ENCODE results near the gene GTF3C1. TPM values are rescaled to one million over a fixed set of nuclear protein-coding genes. Genes with fewer than 3 reads are reported as not detected.
A peak's percentile ranks its signal among the peaks of the same experiment; 100 is the strongest.

The GTF3C1 gene
- total RNA-seq, 1 donor from 2014 or later = 54.3 TPM

DNA sequence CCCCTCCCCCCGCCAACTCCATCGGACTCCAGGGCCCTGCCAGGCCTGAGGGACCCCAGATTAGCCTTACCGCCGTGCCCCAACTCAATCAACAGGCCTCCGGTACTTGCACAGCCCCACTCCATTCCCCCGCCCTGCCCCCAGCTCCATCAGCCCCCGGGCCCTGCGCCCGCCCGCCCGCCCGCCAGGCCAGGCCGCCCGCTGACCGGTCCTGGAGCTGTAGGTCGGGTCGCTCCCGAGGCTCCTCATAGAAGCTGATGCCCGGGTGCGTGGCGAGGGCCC, 308 bp downstream of the GTF3C1 start:
- H3K4me1 Mint-ChIP-seq = peaks cover 35% of the 10 kb centered on the region
- intact Hi-C loops (cut with micrococcal nuclease) = loop anchor here (10.0 kb wide), 1 partner anchor 345 kb away; the partner anchor contains the start of gene KDM8
- peaks cover 23% of the 10 kb centered on the region for H3K36me3 Mint-ChIP-seq (ENCODE audit: low read depth)
- DNase-seq = no peak
- peak overlapping the region; percentile 89 for H3K27ac Mint-ChIP-seq
- H3K9me3 Mint-ChIP-seq = no peaks in the 10 kb centered on the region
- H3K4me3 Mint-ChIP-seq = peak overlapping the region; percentile 92
- H3K27me3 Mint-ChIP-seq = peaks cover 1% of the 10 kb centered on the region

DNA sequence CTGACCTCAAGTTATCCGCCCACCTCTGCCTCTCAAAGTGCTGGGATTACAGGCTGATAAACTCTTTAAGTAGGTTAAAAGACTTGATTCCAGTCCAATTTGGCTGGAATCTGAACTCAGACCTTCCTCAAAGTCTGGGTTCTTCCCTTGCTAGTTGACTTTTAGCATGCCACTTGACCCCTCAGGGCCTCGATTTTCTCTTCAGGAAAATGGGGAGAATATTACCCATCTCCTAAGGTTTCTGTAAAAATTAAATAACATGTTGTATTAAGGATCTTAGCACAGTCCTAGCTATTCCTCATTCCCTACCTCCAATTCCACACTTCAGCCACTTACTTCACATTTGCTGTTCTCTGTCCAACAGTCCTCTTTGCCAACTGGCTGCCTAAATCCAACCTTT, 1.9 kb downstream of the GTF3C1 start:
- intact Hi-C loops (cut with micrococcal nuclease) = loop anchor here (10.0 kb wide), 1 partner anchor 343 kb away; the partner anchor contains the start of gene KDM8

DNA sequence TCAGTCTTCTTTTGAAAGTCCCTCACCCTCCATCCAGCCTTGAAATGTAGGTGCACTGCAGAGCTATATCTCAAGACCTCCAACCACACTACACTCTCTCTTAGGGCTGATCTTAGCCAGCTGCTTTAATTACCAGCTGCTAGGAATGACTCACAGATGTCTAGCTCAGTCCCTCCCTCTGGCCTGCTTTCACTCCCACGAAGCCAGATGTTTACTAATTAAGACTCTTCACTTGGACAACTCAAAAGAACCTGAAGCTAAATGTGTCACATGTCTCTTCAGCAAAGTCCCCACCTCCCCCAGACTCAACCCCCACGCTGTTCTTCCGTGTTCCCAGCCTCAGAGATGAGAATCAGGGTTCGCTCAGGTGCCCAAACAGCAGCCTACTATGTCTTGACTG, 2.6 kb downstream of the GTF3C1 start:
- H3K4me1 Mint-ChIP-seq = peaks cover 35% of the 10 kb centered on the region
- intact Hi-C loops (cut with micrococcal nuclease) = loop anchor here (10.0 kb wide), 1 partner anchor 342 kb away; the partner anchor contains the start of gene KDM8
- DNase-seq = no peak
- H3K4me3 Mint-ChIP-seq = peak overlapping the region; percentile 18
- peaks cover 1% of the 10 kb centered on the region for H3K27me3 Mint-ChIP-seq
- no peaks in the 10 kb centered on the region for H3K9me3 Mint-ChIP-seq
- H3K36me3 Mint-ChIP-seq (ENCODE audit: low read depth) = peaks cover 39% of the 10 kb centered on the region
- peak overlapping the region; percentile 63 for H3K27ac Mint-ChIP-seq

More for the DNA sequence above, 1.9 kb downstream of the GTF3C1 start:
- no peak overlapping the region for H3K4me3 Mint-ChIP-seq
- no peaks in the 10 kb centered on the region for H3K9me3 Mint-ChIP-seq
- peaks cover 35% of the 10 kb centered on the region for H3K4me1 Mint-ChIP-seq
- H3K27me3 Mint-ChIP-seq = peaks cover 1% of the 10 kb centered on the region
- no peak for DNase-seq
- no peak overlapping the region for H3K27ac Mint-ChIP-seq
- H3K36me3 Mint-ChIP-seq (ENCODE audit: low read depth) = peaks cover 34% of the 10 kb centered on the region

DNA sequence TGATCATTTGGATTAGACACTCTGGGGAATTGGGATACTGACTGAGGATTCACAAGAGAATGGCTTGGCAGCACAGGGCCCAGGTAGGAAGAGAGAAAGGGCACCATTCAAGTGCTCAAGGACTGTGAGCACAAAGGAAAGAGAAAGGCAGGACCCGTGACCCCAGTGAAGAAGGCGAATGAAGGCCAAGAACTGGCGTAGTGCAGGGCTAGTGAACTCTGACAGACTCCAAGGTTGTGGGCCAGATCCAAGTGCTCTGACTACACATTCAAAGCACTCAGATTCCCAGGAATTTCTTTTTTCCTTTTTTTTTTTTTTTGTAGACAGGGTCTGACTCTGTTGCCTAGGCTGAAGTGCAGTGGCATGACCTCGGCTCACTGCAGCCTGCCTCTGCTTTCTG, 5.0 kb downstream of the GTF3C1 start:
- no peaks in the 10 kb centered on the region for H3K27me3 Mint-ChIP-seq
- H3K27ac Mint-ChIP-seq = no peak overlapping the region
- H3K36me3 Mint-ChIP-seq (ENCODE audit: low read depth) = peaks cover 61% of the 10 kb centered on the region
- no peak for DNase-seq
- no peak overlapping the region for H3K4me3 Mint-ChIP-seq
- peaks cover 28% of the 10 kb centered on the region for H3K4me1 Mint-ChIP-seq
- no peaks in the 10 kb centered on the region for H3K9me3 Mint-ChIP-seq
- intact Hi-C loops (cut with micrococcal nuclease) = loop anchor here (10.0 kb wide), 1 partner anchor 340 kb away; the partner anchor contains the start of gene KDM8

- H3K9me3 Mint-ChIP-seq = no peaks in the 10 kb centered on the region
- no peak overlapping the region for H3K27ac Mint-ChIP-seq
- DNase-seq = no peak
- peaks cover 26% of the 10 kb centered on the region for H3K4me1 Mint-ChIP-seq
- intact Hi-C loops (cut with micrococcal nuclease) = loop anchor here (10.0 kb wide), 1 partner anchor 339 kb away; the partner anchor contains the start of gene KDM8
- H3K36me3 Mint-ChIP-seq (ENCODE audit: low read depth) = peaks cover 65% of the 10 kb centered on the region
- H3K27me3 Mint-ChIP-seq = no peaks in the 10 kb centered on the region
- no peak overlapping the region for H3K4me3 Mint-ChIP-seq
Measured at GRCh38 chr16:27543801-27544200, 5.9 kb downstream of the GTF3C1 start.

DNA sequence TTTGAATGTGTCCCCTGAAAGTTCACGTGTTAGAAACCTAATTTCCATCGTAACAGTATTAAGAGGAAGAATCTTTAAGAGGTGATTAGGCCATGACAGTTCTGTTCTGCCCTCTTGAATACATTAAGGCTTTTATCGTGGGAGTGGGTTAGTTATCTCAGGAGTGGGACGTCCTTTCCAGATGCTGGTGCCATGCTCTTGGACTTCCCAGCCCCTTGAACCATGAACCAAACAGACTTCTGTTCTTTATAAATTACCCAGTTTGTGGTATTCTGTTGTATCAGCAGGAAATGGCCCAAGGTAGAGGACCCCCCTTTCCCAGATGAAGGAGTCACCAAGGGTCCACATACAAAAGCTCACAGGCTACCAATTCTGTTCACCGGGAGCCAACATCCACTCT, 10.1 kb downstream of the GTF3C1 start:
- Mint-ChIP-seq H3K27me3 (no peaks in the 10 kb centered on the region), H3K27ac (peak overlapping the region; percentile 58), H3K9me3 (no peaks in the 10 kb centered on the region), H3K4me3 (no peak overlapping the region), H3K4me1 (peaks cover 11% of the 10 kb centered on the region), H3K36me3 (ENCODE audit: low read depth) (peaks cover 74% of the 10 kb centered on the region)
- DNase-seq = no peak
- intact Hi-C loops (cut with micrococcal nuclease) = loop anchor here (10.0 kb wide), 1 partner anchor 335 kb away; the partner anchor contains the start of gene KDM8

DNA sequence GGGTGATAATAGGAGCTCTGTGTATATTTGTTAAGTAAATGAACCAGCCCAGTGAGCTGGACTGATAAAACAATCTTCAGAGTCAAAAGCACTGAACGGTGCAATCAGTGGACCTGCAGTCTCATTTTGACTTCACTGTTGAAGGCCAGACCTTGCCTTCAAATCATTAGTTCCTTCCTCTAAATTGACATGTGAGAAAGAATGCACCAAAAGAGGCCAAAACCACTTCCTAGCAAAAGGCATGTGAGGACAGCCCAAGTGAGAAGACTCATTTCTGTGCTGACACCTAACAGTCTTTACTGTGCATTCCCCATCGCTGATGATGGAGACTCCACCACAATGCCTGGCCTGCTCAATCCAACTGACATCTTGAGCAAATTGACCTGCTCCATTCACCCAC, 10.6 kb downstream of the GTF3C1 start:
- Mint-ChIP-seq H3K27me3 (no peaks in the 10 kb centered on the region), H3K4me1 (peaks cover 11% of the 10 kb centered on the region), H3K9me3 (no peaks in the 10 kb centered on the region), H3K27ac (peak overlapping the region; percentile 58), H3K36me3 (ENCODE audit: low read depth) (peaks cover 74% of the 10 kb centered on the region), H3K4me3 (no peak overlapping the region)
- no peak for DNase-seq
- intact Hi-C loops (cut with micrococcal nuclease) = no loop called here

DNA sequence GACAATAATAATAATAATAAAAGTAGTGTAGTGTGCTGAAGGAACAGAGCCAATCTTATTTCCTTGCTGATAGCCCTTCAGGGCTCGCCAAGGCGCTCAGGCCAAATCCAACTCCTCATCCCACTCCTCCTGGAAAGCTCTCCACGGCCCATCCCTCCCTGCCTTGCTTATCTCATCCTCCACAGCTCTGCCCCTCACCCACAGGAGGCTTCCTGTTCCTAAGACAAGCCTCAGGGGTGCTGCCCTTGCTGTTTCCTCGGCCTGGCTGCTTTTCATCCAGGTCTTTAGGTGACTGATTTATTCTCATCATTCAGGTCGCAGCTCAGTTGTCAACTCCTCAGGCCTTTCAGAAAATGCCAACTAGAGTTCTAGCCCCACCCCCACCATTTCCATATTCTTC, 11.2 kb downstream of the GTF3C1 start:
- DNase-seq = no peak
- Mint-ChIP-seq H3K4me1 (peaks cover 11% of the 10 kb centered on the region), H3K4me3 (no peak overlapping the region), H3K27me3 (no peaks in the 10 kb centered on the region), H3K27ac (no peak overlapping the region), H3K9me3 (no peaks in the 10 kb centered on the region), H3K36me3 (ENCODE audit: low read depth) (peaks cover 75% of the 10 kb centered on the region)
- intact Hi-C loops (cut with micrococcal nuclease) = no loop called here

GRCh38 chr16:27534256-27534655, 15.5 kb downstream of the GTF3C1 start:
- H3K4me1 Mint-ChIP-seq = peaks cover 19% of the 10 kb centered on the region
- no peak overlapping the region for H3K4me3 Mint-ChIP-seq
- H3K27me3 Mint-ChIP-seq = no peaks in the 10 kb centered on the region
- H3K9me3 Mint-ChIP-seq = no peaks in the 10 kb centered on the region
- no peak for DNase-seq
- intact Hi-C loops (cut with micrococcal nuclease) = no loop called here
- H3K27ac Mint-ChIP-seq = no peak overlapping the region
- H3K36me3 Mint-ChIP-seq (ENCODE audit: low read depth) = peaks cover 74% of the 10 kb centered on the region

GRCh38 chr16:27531826-27532800, 17.6 kb downstream of the GTF3C1 start:
- H3K9me3 Mint-ChIP-seq = no peaks in the 10 kb centered on the region
- peaks cover 76% of the 10 kb centered on the region for H3K36me3 Mint-ChIP-seq (ENCODE audit: low read depth)
- peak overlapping the region; percentile 57 for H3K27ac Mint-ChIP-seq
- DNase-seq = no peak
- H3K27me3 Mint-ChIP-seq = no peaks in the 10 kb centered on the region
- intact Hi-C loops (cut with micrococcal nuclease) = no loop called here
- H3K4me1 Mint-ChIP-seq = peaks cover 17% of the 10 kb centered on the region
- H3K4me3 Mint-ChIP-seq = no peak overlapping the region

GRCh38 chr16:27531186-27531585, 18.5 kb downstream of the GTF3C1 start:
- Mint-ChIP-seq H3K27me3 (no peaks in the 10 kb centered on the region), H3K27ac (no peak overlapping the region), H3K9me3 (no peaks in the 10 kb centered on the region), H3K4me1 (peaks cover 17% of the 10 kb centered on the region), H3K36me3 (ENCODE audit: low read depth) (peaks cover 74% of the 10 kb centered on the region), H3K4me3 (no peak overlapping the region)
- intact Hi-C loops (cut with micrococcal nuclease) = no loop called here
- DNase-seq = no peak

- H3K36me3 Mint-ChIP-seq (ENCODE audit: low read depth) = peaks cover 72% of the 10 kb centered on the region
- intact Hi-C loops (cut with micrococcal nuclease) = no loop called here
- peak overlapping the region; percentile 26 for H3K27ac Mint-ChIP-seq
- no peak overlapping the region for H3K4me3 Mint-ChIP-seq
- no peak for DNase-seq
- peaks cover 17% of the 10 kb centered on the region for H3K4me1 Mint-ChIP-seq
- H3K27me3 Mint-ChIP-seq = no peaks in the 10 kb centered on the region
- no peaks in the 10 kb centered on the region for H3K9me3 Mint-ChIP-seq
Measured at GRCh38 chr16:27529962-27530361, 19.8 kb downstream of the GTF3C1 start.

DNA sequence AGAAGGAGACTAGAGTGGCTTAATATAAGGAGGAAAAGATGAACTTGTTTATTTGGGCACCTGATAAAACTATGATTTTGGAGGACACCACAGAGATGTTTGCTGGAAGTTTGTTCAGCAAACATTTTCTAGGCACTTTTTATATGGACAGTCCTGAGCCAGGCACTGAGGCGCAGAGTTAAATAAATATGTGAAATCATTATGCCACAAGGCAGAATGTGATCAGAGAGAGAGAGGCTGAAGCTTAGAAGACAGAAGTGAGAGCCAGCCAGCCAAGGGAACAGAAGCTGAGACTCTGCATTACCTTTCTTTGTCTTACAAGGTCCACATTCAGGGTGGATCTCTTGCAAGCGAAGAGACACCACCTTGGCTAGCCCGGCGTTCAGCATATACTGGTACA, 21.4 kb downstream of the GTF3C1 start:
- peaks cover 68% of the 10 kb centered on the region for H3K36me3 Mint-ChIP-seq (ENCODE audit: low read depth)
- H3K27me3 Mint-ChIP-seq = no peaks in the 10 kb centered on the region
- intact Hi-C loops (cut with micrococcal nuclease) = no loop called here
- H3K4me3 Mint-ChIP-seq = no peak overlapping the region
- peaks cover 17% of the 10 kb centered on the region for H3K4me1 Mint-ChIP-seq
- no peak overlapping the region for H3K27ac Mint-ChIP-seq
- DNase-seq = no peak
- H3K9me3 Mint-ChIP-seq = no peaks in the 10 kb centered on the region

- intact Hi-C loops (cut with micrococcal nuclease) = no loop called here
- Mint-ChIP-seq H3K27ac (no peak overlapping the region), H3K4me3 (no peak overlapping the region), H3K36me3 (ENCODE audit: low read depth) (peaks cover 59% of the 10 kb centered on the region), H3K9me3 (no peaks in the 10 kb centered on the region), H3K27me3 (no peaks in the 10 kb centered on the region), H3K4me1 (peaks cover 8% of the 10 kb centered on the region)
- no peak for DNase-seq
Measured at GRCh38 chr16:27526180-27526579, 23.5 kb downstream of the GTF3C1 start.
